ENCODE data around the gene CA9. TPM values are rescaled to one million over a fixed set of nuclear protein-coding genes. Genes with fewer than 3 reads are reported as not detected.

The CA9 gene
- total RNA-seq, 4 donors from 2014 or later: 0.82 to 35.4 (median 2.0) TPM; not detected in 1

DNA sequence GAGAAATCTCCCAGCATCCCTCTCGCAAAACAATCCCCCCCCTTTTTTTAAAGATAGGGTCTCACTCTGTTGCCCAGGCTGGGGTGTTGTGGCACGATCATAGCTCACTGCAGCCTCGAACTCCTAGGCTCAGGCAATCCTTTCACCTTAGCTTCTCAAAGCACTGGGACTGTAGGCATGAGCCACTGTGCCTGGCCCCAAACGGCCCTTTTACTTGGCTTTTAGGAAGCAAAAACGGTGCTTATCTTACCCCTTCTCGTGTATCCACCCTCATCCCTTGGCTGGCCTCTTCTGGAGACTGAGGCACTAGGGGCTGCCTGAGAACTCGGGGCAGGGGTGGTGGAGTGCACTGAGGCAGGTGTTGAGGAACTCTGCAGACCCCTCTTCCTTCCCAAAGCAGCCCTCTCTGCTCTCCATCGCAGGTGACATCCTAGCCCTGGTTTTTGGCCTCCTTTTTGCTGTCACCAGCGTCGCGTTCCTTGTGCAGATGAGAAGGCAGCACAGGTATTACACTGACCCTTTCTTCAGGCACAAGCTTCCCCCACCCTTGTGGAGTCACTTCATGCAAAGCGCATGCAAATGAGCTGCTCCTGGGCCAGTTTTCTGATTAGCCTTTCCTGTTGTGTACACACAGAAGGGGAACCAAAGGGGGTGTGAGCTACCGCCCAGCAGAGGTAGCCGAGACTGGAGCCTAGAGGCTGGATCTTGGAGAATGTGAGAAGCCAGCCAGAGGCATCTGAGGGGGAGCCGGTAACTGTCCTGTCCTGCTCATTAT, 6.8 kb downstream of the CA9 start:
- DNase-seq (ENCODE audit: low spot score): no peak
- ATAC-seq (ENCODE audit: low FRiP score): no peak
- TF ChIP-seq, protein P1, sequence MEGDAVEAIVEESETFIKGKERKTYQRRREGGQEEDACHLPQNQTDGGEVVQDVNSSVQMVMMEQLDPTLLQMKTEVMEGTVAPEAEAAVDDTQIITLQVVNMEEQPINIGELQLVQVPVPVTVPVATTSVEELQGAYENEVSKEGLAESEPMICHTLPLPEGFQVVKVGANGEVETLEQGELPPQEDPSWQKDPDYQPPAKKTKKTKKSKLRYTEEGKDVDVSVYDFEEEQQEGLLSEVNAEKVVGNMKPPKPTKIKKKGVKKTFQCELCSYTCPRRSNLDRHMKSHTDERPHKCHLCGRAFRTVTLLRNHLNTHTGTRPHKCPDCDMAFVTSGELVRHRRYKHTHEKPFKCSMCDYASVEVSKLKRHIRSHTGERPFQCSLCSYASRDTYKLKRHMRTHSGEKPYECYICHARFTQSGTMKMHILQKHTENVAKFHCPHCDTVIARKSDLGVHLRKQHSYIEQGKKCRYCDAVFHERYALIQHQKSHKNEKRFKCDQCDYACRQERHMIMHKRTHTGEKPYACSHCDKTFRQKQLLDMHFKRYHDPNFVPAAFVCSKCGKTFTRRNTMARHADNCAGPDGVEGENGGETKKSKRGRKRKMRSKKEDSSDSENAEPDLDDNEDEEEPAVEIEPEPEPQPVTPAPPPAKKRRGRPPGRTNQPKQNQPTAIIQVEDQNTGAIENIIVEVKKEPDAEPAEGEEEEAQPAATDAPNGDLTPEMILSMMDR (IDR thresholded peaks at IDR 0.05): no peak

DNA sequence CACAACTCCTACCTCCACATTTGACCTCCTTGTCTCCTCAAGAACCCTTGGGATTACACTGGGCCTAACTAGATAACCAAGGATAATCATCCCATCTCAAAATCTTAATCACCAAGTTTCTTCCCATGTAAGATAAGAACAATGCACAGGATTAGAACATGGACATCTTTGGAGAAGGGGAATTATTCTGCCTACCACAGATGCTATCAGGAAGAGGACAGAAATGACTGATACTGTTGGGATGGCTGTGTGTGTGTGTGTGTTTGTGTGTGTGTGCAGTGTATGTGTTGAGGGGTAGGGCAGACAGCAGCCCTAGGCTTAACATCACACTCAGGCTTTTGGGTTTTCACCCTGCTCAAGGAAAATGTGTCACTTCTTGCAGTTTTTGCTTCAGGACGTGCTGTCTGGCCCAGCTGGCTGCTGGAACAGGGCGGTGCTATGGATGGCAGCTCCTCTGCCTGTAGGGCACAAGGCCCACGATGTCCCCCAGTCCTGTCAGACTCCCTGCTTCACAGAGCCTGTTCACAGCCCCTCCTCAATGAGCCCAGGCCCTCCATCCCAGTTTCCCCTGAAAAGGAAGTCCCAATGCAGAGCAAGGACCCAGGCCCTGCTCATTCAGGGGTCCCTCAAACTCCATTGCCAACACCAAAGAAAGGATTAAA, 7.7 kb downstream of the CA9 start:
- DNase-seq (ENCODE audit: low spot score): no peak

DNA sequence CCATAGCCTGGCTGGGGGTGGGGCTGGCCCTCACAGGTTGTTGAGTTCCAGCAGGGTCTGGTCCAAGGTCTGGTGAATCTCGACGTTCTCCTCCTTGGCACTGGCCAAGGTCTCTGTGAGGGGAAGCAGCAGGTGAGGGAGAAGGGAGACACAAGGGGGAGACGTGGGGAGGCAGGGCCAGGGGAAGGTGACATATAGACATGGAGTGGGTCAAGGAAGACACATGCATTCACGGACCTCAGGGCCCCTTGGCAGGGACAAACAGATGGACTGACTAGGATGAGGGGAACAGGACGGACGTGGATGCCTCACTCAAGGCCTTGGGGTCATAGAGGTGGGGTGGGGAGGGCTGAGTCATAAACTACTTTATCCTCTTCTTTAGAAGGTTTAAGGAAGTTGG, 8.3 kb downstream of the CA9 start:
- ATAC-seq (ENCODE audit: low FRiP score): no peak
- DNase-seq (ENCODE audit: low spot score): no peak

More for the DNA sequence above, 7.7 kb downstream of the CA9 start:
- TF ChIP-seq, protein P1 (IDR thresholded peaks at IDR 0.05): no peak
- ATAC-seq (ENCODE audit: low FRiP score): no peak

DNA sequence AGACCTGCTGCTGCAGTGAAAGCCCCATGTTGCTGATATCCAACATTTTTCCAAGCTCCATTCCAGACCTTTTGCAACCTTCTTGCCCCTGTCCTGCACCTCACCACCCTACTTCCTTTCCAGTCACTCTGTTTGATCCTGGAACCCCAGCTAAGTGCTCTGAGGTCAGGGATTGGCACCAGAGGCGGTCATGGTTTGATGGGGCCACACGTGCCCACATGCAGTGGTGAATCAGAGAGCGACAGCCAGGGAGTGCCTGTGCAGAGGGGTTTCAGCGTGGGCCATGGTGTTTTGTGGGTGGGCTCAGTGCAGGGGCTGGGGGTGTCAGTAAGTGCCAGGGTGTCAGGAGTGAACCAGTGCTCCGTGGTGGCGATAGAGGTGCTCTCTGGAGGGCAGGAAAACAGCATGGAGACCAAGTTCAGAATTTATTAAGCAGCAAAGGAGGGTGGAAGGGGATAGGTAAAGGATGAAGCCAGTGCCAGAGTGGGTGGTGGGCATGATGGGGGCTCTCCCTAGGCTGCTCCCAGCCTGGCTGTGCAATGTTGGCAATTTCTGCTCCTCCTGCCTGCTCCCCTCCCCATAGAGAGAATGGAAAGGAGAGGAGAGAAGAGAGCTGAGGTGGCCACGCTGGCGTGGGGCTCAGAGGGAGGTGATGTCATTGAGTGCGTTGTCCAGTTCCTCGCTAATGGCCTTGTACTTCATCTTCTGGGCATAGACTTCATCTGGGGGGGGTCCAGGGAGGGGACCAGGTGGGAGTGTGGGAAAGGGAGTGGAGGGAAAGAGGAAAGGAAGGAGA, 9.0 kb downstream of the CA9 start:
- no peak for DNase-seq (ENCODE audit: low spot score)
- TF ChIP-seq, protein P1 (IDR thresholded peaks at IDR 0.05): no peak

More for the DNA sequence above, 8.3 kb downstream of the CA9 start:
- TF ChIP-seq, protein P1 (IDR thresholded peaks at IDR 0.05): no peak

DNA sequence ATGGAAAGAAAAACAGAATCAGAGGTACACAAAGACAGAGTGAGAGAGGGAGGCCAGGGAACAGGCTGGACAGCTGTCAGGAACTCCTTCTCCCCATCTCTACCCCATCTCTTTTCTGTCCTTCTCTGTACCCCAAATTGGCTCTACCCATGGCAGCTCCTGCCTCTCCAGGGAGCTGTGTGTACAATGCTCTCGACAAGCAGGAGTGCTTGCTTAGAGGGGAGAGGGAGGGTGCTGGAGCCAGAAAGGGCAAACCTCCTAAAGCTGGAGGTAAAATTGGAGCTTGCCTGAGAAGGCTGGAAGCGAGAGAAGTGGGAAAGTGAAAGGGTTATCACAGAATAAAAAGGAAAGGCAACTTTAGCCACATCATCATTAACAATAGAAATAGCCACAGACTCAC, 9.6 kb downstream of the CA9 start:
- DNase-seq (ENCODE audit: low spot score): no peak
- TF ChIP-seq, protein P1 (IDR thresholded peaks at IDR 0.05): no peak
- ATAC-seq (ENCODE audit: low FRiP score): no peak

More for the DNA sequence above, 9.0 kb downstream of the CA9 start:
- ATAC-seq (ENCODE audit: low FRiP score): no peak

DNA sequence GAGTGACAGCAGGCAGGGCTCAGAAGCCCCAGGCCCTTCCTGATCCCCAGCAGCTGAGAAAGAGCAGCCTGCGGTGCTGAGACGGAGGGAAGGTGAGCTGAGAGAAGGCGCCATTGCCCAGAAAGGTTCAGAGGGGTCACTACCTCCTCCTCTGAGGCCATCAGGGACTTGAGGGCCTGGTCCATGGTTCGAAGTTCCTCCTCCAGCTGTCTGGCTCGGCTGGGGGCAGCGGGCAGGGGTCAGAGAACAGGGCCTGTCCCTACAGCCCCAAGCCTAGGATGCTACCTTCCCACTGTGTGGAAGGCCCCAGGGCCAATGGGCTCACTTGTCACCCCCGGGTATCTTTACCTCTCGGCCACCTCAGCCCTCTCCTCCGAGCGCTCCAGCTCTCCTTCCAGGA, 11.2 kb downstream of the CA9 start:
- TF ChIP-seq, protein P1 (IDR thresholded peaks at IDR 0.05): no peak
- no peak for DNase-seq (ENCODE audit: low spot score)
- ATAC-seq (ENCODE audit: low FRiP score): no peak

Data from omental fat pad (tissue), 4 donors.